Measurements from ENCODE around the gene MSL3. TPM values are rescaled to one million over a fixed set of nuclear protein-coding genes. Genes with fewer than 3 reads are reported as not detected.

MSL3 gene
- total RNA-seq, 4 donors from 2014 or later, result 22.6 to 35.9 (median 25.2) TPM

DNA sequence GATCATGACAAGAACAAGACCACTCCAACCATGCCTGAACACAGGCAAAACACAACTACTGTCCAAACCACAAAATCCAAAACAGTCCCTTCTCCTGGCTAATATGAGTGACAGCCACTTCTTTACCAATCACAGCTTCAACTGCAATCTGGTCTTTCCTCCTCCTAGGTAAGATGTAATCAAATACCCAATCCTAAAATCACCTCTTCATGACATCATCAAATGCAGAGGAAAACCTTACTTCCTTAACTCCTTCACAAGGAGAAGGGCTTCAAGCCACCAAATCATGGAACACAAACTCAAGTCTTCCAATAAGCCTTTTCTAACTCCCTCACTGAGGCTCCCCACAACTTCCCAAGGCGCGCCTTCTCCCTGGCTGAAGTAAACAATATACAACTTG is 4.4 kb upstream of the MSL3 start:
- TF ChIP-seq CTCF (IDR thresholded peaks at IDR 0.05; ENCODE audit: low read depth), result no peak

GRCh38 chrX:11754958-11755645 is 2.9 kb upstream of the MSL3 start:
- no peak for TF ChIP-seq CTCF (IDR thresholded peaks at IDR 0.05; ENCODE audit: low read depth)

- TF ChIP-seq CTCF (IDR thresholded peaks at IDR 0.05; ENCODE audit: low read depth), result no peak
These were observed 2.3 kb upstream of the MSL3 start for GRCh38 chrX:11755724-11756123.

DNA sequence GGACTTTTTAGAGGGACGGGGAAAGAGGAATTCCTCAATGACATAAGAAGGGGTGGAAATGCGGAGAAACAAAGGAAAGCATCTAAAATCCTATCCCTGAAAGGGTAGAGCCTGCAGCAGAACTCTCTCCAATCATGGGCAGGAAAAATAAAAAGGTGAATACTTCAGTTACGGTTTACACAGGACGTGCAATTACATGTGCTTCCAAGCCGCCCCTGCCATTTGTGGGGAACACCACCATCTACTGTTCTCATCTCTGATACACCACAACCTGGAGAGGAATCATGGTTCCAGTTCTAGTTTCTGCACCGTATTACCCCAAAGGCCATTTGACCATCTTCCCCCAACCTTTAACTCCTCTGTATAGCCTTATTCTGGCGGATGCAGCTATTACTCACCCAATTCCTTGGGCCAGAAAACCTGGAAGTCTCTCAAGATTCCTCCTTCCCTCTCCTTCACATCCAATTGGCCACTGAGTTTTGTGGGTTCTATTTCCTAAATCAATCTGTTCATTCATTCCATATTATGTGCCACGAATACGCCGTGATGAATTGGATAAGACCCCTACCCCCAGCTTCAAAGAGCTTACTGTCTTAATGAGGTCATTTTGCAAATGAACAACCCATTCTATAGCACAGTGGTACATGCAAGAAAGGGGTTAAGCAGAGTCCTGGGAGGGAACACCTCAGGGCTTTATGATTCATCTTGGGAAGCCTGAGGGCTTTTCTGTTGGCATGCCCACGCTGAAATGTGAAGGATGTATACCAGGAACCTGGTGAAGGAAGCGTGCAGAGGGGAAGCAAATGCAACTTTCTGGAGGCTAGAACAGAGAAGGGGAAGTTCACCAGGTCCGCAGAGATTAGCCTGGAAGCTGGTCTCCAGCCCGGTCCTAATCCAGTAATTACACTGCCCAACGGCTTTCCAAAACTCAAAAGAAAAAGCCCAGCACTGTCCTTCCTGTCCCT is 1.4 kb upstream of the MSL3 start:
- no peak for TF ChIP-seq CTCF (IDR thresholded peaks at IDR 0.05; ENCODE audit: low read depth)

GRCh38 chrX:11757397-11757718 is 679 bp upstream of the MSL3 start:
- no peak for TF ChIP-seq CTCF (IDR thresholded peaks at IDR 0.05; ENCODE audit: low read depth)

- no peak for TF ChIP-seq CTCF (IDR thresholded peaks at IDR 0.05; ENCODE audit: low read depth)
These were observed 549 bp downstream of the MSL3 start for GRCh38 chrX:11758400-11759171.

GRCh38 chrX:11759172-11759460 is 1.1 kb downstream of the MSL3 start:
- no peak for TF ChIP-seq CTCF (IDR thresholded peaks at IDR 0.05; ENCODE audit: low read depth)

Measured in subcutaneous adipose tissue (tissue), 4 donors.